Calu3 (cell line): ENCODE results near the gene DACT2. TPM values are rescaled to one million over a fixed set of nuclear protein-coding genes. Genes with fewer than 3 reads are reported as not detected.
"Not testable (repeated sequence)": the region's sequence is repeated elsewhere in the genome, so short reads cannot be mapped to it uniquely, and the experiment has no call there.

Source experiments
- BruUV-seq: library from RNA; stranded (reverse); fragments of 400-500 nt; replicated peaks from 2 replicates; lab custom pipeline; 2021; lab: Mats Ljungman, UMichigan
- CTCF ChIA-PET: fragments of 300-600 bp; sonication (Branson Sonifier 250); formaldehyde crosslinking; loops from one replicate; lab custom pipeline; 2022; ENCODE audit warnings: antibody characterized with exemption; lab: Charles Lee
- DNase-seq: peaks from one replicate; pipeline ENCODE4 v3.0.0; 2022
- H3K27ac Mint-ChIP-seq: one replicate; pipeline ENCODE4 v1.8.0; 2022; ENCODE audit warnings: mixed read lengths; ENCODE audit not compliant: unreplicated experiment
- H3K27me3 Mint-ChIP-seq: one replicate; pipeline ENCODE4 v1.8.0; 2022; ENCODE audit warnings: mixed read lengths; ENCODE audit not compliant: unreplicated experiment
- H3K36me3 Mint-ChIP-seq: one replicate; pipeline ENCODE4 v1.8.0; 2022; ENCODE audit warnings: mild to moderate bottlenecking, moderate library complexity, mixed read lengths; ENCODE audit not compliant: insufficient read depth, unreplicated experiment
- H3K4me1 Mint-ChIP-seq: one replicate; pipeline ENCODE4 v1.8.0; 2022; ENCODE audit warnings: mild to moderate bottlenecking, low read depth, mixed read lengths; ENCODE audit not compliant: unreplicated experiment
- H3K4me3 Mint-ChIP-seq: one replicate; pipeline ENCODE4 v1.8.0; 2022; ENCODE audit warnings: mild to moderate bottlenecking, low read depth, moderate library complexity, mixed read lengths; ENCODE audit not compliant: unreplicated experiment
- H3K9me3 Mint-ChIP-seq: one replicate; pipeline ENCODE4 v1.8.0; 2022; ENCODE audit warnings: low read depth, mixed read lengths; ENCODE audit not compliant: unreplicated experiment
- CTCF ChIP-seq: fragments of 200-600 bp; IDR thresholded peaks from one replicate; pipeline ENCODE4 v1.8.0; 2022; ENCODE audit warnings: antibody characterized with exemption; ENCODE audit not compliant: unreplicated experiment
- intact Hi-C: fragments of 100-400 bp; cut with micrococcal nuclease; formaldehyde crosslinking; loops from one replicate; pipeline ENCODE4 v1.10.0; 2022; ENCODE audit not compliant: unreplicated experiment
- total RNA-seq: library from RNA; stranded (reverse); gene quantifications from 2 replicates; pipeline ENCODE4 v1.2.3, GENCODE V29; 2022

The DACT2 gene
- total RNA-seq, 1 experiment from 2014 or later, result not detected

- Mint-ChIP-seq H3K36me3 (no peaks in the 10 kb centered on the region), H3K4me1 (no peaks in the 10 kb centered on the region), H3K27ac (no peak overlapping the region), H3K4me3 (no peak overlapping the region), H3K27me3 (peaks cover 62% of the 10 kb centered on the region), H3K9me3 (no peaks in the 10 kb centered on the region)
- no peak for TF ChIP-seq CTCF
- no TSS peak for BruUV-seq
- intact Hi-C loops, result no loop called here
- DNase-seq, result no peak
- CTCF ChIA-PET, result no interaction called here
Measured at GRCh38 chr6:168282985-168283685, 36.4 kb downstream of the DACT2 start.

DNA sequence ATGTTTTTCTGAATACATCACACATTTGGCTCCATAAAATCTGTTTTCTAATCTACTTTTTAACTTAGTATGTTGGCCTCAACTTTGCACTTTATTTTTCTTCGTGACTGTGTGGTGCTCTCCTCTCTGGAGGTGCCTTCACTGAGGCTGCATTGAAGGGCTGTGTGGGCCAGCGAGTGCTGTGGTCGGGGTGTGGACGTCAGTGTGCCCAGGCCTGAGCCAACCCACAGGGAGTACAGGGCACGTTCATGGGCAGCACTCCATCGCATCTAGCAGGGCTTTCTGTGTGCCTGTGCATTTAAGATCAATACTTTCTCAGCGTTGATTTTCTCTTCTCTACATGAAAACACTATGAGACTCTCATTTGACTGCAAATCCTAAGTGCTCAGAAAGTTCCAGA is 37.8 kb downstream of the DACT2 start:
- CTCF ChIA-PET, result no interaction called here
- Mint-ChIP-seq H3K9me3 (no peaks in the 10 kb centered on the region), H3K4me3 (no peak overlapping the region), H3K27ac (no peak overlapping the region), H3K36me3 (no peaks in the 10 kb centered on the region), H3K27me3 (peaks cover 64% of the 10 kb centered on the region), H3K4me1 (no peaks in the 10 kb centered on the region)
- BruUV-seq, result no TSS peak
- no peak for TF ChIP-seq CTCF
- intact Hi-C loops, result no loop called here
- no peak for DNase-seq

DNA sequence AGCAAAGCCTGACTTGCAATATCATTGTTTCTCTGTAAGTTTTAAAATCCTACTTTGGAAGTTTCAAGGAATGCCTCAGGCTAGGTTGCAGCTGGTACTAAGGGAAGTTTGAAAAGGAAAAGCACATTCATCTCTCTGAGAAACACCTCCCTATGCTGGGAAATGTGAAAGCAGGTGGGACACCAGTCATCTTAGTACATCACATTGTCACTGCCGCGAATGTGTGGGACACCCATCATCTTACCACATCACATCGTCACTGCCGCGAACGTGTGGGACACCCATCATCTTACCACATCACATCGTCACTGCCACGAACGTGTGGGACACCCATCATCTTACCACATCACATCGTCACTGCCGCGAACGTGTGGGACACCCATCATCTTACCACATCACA is 38.3 kb downstream of the DACT2 start:
- H3K4me1 Mint-ChIP-seq, DNase-seq, BruUV-seq, H3K27ac Mint-ChIP-seq, intact Hi-C loops, H3K4me3 Mint-ChIP-seq, H3K36me3 Mint-ChIP-seq, H3K9me3 Mint-ChIP-seq: not testable (repeated sequence)
- H3K27me3 Mint-ChIP-seq, result peaks cover 62% of the 10 kb centered on the region
- CTCF ChIA-PET, result interaction anchor here (0.7 kb wide), 1 partner anchor 407 kb away, joined by 3 read pairs; no protein-coding TSS in a partner anchor

- Mint-ChIP-seq H3K27me3 (peaks cover 58% of the 10 kb centered on the region), H3K36me3 (no peaks in the 10 kb centered on the region), H3K4me1 (no peaks in the 10 kb centered on the region), H3K27ac (no peak overlapping the region), H3K9me3 (no peaks in the 10 kb centered on the region), H3K4me3 (no peak overlapping the region)
- DNase-seq, result peak; percentile 30
- no TSS peak for BruUV-seq
- TF ChIP-seq CTCF, result no peak
- intact Hi-C loops, result no loop called here
- CTCF ChIA-PET, result interaction anchor here (0.7 kb wide), 1 partner anchor 406 kb away, joined by 3 read pairs; no protein-coding TSS in a partner anchor
Measured at GRCh38 chr6:168280899-168281245, 38.7 kb downstream of the DACT2 start.
